GM19193 (cell line): ENCODE measurements around the gene DLX2.

Source experiments
- POLR2A ChIP-seq: IDR thresholded peaks from 4 replicates; pipeline ENCODE4 v1.6.1; 2011; ENCODE audit not compliant: insufficient read depth, insufficient read length; ENCODE audit errors: extremely low read depth

Gene DLX2

DNA sequence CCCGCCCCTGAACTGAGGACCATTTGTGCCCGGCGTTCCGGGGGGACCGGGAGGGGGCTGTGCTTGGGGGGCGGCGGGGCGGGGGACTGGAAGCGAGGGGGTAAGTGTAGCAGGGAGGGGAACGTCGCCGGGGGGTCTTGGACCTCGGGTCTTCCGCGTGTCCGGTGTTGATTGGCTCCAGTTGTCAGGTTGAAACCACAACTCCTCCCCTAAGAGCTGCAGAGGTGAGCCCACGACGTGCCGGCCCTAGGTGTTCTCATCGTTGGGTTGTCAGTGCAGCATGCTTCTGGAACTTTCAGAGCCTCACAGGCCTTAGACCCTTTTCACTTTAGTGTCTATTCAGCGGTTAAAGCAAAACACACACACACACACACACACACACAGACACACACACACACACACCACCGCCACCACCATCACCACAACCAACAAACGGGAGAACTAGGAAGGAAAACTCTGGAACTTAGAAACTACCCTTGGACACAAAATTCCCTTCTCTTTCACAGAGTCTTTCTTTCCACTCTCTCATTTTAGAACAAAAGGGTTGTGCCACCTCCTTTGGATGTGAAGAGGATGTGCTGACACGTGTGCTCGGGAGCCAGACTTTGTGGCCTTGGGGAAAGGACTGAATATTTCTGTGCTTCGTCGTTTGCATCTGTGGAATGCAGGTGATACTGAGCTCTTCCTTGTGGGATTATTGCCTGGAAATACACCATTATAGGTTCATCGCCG, 6.7 kb upstream of the DLX2 start:
- no peak for TF ChIP-seq POLR2A

DNA sequence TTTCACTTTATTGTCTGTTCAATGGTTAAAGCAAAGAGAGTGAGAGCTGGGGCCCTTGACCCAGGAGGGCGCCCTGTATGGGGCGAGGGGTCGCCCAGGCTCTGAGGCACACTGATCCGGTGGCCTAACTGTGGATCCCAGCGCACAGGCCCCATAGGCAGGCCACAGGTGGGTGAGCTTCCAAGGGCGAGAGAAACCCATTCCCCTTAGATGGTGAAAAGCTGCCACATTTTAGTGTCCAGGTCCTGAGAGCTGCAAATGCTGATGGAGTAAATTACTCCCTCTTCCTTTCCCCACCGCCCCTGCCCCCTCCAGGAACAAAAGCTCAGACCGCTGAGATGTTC, 5.9 kb upstream of the DLX2 start:
- TF ChIP-seq POLR2A, result no peak

DNA sequence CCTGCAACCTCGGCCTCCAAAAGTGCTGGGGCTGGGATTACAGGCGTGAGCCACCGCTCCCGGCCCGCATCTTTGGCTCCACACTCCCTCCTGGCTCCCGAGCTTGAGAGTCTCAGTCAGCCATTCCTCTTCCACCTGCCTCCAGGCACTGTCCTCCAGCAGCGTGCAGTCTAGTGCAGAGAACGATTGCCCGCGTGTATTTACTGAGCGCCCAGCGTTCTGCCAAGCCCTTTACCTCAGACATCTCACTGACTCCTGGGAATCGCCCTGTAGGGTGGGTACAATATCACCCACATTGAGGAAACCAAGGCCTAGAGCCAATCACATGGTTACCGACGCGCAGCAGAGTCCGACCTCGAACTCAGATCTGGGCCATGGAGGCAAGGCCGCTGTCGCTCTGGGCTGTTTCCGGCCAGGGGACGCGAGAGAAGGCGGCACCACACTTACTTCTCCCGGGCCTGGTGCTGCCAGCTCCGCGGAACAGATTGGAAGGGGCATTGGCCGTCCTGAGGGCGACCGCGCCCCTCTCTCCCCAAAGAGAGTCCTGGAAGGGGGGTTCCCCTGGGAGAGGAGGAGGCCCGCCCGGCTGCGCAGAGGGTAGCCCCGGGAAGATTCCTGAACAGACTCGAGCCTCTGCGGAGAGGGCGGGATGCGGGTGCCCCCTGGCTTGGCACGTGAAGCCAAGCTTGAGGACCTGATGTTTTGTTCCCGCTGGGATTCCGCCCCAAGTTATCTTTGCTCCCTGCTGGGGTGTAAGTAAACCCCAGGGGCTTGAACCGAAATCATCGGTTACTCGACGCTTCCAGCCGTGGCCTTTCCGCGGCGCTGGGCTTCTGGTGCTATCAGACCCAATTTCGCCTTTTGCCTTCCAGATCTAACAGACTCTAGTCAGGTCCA, 5.2 kb upstream of the DLX2 start:
- TF ChIP-seq POLR2A, result no peak

DNA sequence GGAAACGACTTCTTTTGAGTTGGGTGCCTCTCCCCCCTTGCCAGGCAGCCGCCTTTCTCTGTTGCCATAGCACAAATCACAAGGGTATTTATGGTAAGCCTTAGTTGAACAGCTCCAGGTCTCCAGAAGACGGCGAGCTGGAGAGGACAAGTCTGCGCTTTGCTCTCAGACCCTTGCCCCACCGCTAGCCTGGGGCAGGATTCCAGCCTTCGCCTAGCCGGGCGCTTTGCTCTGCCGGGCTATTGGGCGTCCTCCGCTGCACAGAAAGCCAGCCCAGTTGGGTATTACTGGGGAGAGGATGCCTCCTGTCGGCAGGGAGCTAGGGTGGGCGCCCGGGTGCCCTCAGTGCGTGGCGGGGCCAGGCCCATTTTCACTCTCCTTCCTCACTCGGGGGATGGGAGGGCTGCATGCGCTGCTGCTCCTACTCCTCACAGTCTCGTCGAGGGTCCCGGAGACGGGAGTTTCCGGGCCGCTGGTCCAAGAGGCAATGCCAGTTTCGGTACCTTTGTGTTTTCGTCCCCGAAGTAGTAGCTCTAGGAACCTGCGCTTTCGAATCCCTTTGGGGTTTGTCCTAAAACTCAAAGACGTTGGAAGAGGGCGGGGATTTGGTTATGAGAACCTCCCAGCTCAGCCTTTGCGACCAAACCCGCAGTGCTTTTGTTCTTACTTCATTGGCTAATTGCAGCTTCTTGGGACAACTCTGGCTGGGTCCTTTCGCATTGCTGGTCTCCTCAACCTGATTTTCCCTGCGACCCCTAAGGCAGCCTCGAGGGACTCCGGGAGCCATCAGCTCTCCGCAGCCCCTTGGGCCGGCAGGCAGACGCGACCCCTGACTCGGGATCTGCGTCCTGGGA, 3.6 kb upstream of the DLX2 start:
- no peak for TF ChIP-seq POLR2A

DNA sequence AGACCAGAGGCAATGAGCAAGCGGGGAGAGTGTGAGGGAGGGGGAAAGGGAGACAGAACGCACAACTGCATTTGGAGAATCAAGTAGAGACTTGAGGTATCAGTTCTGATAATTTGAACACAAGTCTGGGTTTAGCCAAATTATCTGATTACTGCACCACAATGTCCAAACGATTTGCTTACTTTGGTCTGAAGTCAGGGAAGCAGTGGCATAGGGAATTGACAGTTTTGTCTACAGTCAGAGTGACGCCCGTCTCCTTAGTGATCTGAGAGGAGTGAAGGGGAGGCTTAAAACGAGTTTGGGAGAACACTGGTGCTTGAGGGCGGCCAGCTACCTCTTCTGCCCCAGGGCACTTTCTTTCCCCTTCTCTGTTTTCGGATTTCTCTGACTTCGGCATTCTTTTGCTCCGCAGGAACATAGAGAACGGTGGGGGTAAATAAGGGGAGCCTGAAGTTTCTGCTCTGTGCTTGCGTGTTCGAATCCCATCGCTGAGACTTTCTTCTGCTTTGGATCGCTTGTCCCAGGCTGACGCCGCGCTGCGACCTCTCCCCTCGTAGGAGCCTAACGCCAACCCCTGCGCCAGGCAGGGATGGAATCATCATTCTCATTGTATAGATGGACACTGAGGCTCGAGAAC, 2.9 kb upstream of the DLX2 start:
- TF ChIP-seq POLR2A, result no peak

DNA sequence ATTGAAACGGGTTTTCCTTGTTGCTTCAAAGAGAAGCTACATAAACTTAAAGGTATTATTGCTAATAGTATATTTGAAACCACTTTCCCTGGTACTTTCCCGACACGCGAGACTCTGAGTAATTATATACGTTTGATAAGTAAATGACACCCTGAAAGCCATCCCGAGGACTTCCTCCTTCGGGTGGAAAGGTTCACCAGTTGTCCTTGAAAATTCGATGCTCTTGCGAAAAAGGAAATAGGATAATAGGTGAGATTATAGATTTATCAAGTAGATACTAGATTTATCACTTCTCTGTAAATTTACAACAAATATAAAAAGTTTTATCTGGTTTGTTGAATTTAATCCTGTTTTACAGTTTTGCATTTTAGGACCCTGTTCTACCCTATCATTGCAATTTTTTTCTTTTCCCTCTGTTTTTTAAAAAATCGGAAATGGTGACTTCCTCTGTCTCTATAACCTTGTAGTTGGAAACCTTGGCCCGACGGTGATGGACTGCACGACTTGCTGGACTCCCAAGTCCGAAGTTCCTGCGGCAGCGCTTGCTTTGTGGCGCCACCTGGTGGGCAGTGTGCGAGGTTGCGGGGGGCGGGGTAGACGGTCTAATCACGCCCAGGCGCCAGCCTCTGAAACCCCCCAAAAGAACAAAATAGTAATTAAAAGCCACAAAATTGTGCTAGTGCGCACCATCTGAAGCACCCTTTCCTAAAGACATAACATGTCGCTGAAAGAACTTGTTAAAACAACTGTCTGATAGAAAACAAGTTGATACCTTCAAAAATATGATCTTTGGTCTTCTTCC, 972 bp upstream of the DLX2 start:
- no peak for TF ChIP-seq POLR2A

DNA sequence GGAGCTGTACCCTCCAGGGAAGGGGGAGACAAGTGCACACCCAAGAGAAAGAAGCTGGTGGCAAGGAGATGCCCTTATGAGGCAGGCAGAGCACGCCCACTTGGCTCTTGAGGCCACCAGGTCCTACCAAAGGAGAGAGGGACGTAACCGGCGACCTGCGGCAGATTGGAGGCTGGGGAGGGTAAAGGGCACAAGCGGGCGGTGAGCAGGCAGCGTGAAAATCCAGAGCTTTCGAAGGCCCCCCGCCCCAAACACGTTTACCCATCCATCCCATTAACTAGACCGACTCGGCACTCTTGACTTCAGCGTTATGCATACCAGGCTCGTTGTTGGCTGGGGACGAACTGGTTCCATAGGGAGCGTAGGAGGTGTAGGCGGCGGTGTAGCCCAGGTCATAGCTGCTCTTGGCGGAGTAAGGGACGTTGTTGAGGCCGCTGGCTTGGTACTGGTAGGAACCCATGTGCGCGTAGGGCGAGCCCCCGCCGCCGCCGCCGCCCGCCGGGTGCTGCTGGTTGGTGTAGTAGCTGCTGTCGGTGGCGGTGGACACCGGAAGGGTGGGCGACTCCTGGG, 794 bp downstream of the DLX2 start:
- no peak for TF ChIP-seq POLR2A

DNA sequence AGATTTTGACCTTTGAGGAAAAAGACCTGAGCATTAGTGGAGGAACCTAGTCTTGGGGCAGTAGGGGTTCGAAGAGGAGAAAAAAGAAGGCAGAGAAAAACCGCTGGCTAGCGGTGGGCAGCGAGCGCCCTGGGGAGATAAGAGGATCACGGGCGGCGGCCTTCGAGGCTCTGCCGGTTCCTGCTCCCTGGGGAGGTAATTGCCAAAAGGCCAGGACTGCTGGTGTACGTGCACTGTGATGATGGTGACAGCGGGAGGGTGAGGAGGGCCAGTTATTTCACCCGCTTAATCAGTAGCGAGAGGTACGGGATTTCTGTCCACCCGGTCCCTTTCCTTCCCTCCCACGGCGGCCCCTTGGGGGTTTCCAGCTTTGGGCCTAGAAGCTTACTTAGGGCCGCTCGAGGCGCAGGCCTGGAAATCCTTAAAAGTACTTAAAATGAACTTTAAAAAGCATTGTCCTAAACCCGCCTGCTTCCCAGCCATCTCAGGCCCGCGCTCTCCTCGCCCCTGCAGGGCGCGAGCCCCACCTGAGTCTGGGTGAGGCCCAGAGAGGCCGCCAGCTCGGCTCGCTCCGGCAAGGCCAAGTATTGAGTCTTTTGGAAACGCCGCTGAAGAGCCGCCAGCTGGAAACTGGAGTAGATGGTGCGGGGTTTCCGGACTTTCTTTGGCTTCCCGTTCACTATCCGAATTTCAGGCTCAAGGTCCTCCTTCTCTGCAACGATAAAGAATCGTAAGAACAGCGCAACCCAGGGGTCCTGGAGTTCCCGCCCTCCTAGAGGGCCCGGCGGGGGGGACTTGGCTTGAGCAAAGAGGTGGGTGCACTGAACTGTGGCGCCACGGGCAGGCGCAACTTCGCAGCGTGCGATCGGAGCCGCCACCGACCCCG, 1.5 kb downstream of the DLX2 start:
- TF ChIP-seq POLR2A, result no peak

DNA sequence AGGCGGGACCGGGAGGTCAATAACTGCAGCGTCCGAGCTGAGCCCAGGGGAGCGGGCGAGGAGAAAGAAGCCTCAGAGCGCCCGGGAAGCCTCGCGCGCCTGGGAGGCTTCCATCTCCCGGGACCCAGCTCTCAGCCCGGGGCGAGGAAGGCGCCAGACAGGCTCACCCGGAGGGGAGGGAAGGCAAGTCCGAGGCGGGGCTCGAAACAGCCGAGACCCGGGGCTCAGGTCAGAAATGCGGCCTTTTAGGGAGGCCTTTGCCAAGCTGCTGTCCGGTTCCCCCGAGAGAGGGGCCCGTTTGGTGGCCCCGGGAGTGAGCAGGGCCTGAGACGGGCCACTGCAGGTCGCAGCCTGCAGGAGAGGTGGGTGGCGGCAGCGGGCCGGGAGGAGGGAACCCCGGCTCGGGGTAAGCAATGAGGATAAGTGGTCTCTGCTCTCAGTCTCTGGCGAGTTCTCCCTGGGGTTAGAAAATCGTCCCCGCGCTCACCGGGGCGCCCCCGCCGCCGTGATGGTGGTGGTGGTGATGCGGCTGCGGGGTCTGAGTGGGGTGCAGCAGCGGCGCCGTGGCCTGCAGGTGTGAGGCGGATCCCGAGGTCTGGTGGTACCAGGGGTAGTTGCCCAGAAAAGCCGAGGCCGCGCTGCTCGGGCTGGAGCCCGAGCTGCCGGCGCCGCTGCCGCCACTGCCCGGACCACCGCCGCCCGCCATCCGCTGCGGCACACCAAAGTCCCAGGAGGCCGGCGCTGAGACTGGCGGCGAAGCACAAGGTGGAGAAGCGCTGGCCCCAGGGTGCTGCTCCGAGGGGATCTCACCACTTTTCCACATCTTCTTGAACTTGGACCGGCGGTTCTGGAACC, 2.4 kb downstream of the DLX2 start:
- no peak for TF ChIP-seq POLR2A

DNA sequence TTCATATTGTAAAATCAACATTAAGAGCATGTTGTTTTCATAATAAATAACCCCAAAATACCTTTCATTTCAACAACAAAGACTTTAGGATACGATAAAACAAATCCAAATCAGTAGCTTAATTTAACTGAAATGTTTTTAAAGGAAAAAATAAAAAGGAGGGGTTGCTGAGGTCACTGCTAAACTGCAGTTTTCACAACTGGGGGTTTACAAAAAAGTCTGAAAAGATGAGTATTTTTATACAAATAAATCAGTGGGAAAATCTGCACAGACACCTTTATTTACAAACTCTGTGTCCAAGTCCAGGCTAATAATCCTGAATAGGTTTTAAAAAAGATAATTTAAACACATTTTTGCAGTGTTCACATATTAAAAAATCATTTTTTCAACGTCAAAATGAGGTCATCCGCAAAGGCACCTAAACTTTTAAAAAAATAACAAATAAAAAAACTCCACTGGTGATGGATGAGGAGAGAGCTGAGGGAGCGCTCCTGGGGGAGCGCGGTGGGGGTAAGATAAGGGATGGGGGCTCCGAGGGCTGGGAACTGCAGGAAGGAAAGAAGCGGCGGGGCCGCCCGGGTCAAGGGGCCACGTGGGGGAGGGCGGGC, 3.1 kb downstream of the DLX2 start:
- TF ChIP-seq POLR2A, result no peak

DNA sequence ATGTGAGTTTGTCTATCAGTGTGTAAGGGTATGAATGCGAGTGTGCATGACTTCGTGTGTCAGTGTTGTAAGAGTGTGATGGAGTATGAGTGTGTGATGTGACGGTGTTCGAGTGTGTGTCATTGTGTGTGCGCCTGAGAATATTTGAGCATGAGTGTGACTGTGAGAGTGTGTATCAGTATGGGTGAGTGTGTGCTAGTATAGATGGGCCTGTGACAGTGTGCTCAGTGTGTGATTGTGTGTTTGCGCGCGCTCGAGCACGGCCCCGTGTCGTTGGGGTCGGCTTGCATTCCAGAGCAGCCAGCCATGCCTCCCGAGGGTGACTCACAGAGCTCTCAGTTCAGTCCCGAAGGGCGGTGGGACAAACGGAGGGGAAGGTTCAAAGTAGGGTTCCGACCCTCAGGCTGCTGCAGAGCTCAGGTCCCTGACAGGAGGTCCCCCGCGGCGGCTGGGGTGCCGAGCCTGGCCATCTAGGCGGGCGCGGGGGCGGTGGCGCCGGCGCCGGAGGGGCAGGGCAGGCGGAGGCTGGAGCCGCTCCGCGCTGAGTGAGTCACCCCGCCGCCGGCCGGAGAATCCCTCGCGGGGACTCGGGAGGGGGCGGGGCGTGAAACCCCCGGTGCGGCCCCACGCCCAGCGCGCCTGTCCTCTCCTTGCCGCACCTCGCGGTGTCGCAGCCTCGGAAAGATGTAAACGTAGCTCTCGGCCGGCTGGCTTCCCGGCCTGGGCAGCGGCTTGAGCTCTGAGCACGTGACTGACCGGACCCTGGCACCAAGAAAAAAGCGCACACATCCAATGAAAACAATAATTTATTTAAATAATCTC, 3.8 kb downstream of the DLX2 start:
- TF ChIP-seq POLR2A, result no peak

DNA sequence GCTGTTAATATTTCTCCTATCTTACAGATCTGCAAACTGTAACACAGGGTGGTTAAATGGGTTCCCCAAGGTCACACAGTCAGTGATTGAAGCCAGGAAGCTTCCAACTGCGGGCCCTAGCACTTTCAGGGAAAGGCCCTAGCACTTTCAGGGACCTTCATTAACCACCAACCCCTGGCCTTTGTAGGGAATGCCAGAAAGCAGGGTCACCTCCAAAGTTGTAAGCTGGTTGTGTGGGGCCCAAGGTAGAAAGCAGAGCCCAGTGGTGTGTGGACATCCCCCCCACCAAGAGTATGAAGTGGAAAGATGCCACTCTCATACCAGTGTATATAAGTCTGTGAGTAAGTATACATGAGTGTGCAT, 4.4 kb downstream of the DLX2 start:
- no peak for TF ChIP-seq POLR2A
